ENCODE data around the gene AGAP5. TPM values are rescaled to one million over a fixed set of nuclear protein-coding genes. Genes with fewer than 3 reads are reported as not detected.
A peak's percentile ranks its signal among the peaks of the same experiment; 100 is the strongest.

AGAP5 gene
- total and polyA plus RNA-seq, 9 of the 15 experiments (the other 6 are each of a cell fraction or from before 2014, with no cell fraction given): 0.32 to 7.5 (median 5.3) TPM

- TF ChIP-seq MGA (IDR thresholded peaks at IDR 0.05) (no peak), NCOA4 (IDR thresholded peaks at IDR 0.05; ENCODE audit: partially characterized antibody) (peak; percentile 37), ELK3 (CRISPR knock-in tag; IDR thresholded peaks at IDR 0.05) (no peak), PATZ1 (CRISPR knock-in tag; IDR thresholded peaks at IDR 0.05; ENCODE audit: borderline replicate concordance) (no peak), E2F8 (IDR thresholded peaks at IDR 0.05; ENCODE audit: low read depth, partially characterized antibody) (peak; percentile 92), TBP (optimal IDR thresholded peaks at IDR 0.05; ENCODE audit: low read depth, low read length) (peak; percentile 49), HSF4 (CRISPR knock-in tag; IDR thresholded peaks at IDR 0.05; ENCODE audit: borderline replicate concordance) (no peak)
Observed at GRCh38 chr10:73625004-73625883, 72.7 kb downstream of the AGAP5 start (continued).
